ENCODE results near the gene DDX25. TPM values are rescaled to one million over a fixed set of nuclear protein-coding genes. Genes with fewer than 3 reads are reported as not detected.

The DDX25 gene
- total and polyA plus RNA-seq, 2 experiments from 2014 or later, result 0.80 to 0.87 TPM

DNA sequence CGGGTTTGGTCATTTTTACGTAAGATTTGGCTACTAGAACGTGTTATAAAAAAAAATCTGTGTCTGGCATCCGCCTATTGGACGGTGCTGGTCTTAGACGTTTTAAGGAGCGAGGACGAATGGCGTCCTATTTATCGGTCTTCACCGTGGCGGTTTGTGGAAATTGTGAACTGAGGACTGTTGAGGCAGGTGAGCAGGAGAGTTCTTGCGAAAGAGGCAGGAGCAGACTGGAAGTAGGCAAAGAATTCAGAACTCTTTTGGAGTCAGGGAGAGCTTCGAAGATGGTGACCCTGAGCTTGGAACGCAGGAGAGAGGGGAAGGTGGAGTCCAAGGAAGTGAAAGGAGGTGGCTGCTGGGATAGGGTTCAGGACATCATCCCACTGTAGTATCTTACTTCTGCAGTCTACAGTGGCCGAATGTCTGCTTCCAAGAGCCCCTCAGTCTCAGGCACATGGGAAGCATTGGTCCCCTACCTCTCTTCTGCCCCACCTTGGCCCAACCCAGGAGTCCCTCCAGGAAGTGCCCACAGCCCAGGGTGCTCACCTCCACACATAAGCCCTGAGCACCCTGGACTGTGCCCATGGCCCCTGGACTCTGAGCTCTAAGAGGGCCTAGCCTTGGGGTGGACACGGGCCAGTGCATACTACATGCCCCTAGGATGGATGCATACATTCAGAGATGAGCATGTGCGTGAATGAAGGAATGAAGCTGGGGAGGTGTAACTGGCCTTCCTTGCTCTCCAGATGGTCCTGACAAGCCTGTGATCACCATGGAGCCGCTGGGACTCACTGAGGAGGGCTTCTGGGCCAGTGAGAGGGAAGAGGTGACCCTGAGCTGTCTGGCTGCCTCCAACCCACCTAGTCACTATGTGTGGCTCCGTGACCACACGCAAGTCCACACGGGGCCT, 45.2 kb downstream of the DDX25 start:
- H3K79me2 ChIP-seq, result no peaks in the 10 kb centered on the region
- peaks cover 6% of the 10 kb centered on the region for H3K4me1 ChIP-seq (ENCODE audit: insufficient read depth)
- H3K27ac ChIP-seq, result no peak overlapping the region
- H4K20me1 ChIP-seq (ENCODE audit: insufficient read depth, poor library complexity, severe bottlenecking), result no peaks in the 10 kb centered on the region
- H3K27me3 ChIP-seq, result no peaks in the 10 kb centered on the region
- TF ChIP-seq EZH2 (IDR thresholded peaks at IDR 0.05; ENCODE audit: borderline replicate concordance) (no peak), EZH2phosphoT487 (IDR thresholded peaks at IDR 0.05; ENCODE audit: low read depth, severe bottlenecking, unreplicated experiment) (no peak)
- TF ChIP-seq, protein P1, sequence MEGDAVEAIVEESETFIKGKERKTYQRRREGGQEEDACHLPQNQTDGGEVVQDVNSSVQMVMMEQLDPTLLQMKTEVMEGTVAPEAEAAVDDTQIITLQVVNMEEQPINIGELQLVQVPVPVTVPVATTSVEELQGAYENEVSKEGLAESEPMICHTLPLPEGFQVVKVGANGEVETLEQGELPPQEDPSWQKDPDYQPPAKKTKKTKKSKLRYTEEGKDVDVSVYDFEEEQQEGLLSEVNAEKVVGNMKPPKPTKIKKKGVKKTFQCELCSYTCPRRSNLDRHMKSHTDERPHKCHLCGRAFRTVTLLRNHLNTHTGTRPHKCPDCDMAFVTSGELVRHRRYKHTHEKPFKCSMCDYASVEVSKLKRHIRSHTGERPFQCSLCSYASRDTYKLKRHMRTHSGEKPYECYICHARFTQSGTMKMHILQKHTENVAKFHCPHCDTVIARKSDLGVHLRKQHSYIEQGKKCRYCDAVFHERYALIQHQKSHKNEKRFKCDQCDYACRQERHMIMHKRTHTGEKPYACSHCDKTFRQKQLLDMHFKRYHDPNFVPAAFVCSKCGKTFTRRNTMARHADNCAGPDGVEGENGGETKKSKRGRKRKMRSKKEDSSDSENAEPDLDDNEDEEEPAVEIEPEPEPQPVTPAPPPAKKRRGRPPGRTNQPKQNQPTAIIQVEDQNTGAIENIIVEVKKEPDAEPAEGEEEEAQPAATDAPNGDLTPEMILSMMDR (IDR thresholded peaks at IDR 0.05; ENCODE audit: poor library complexity), result no peak
- no peak overlapping the region for H3K4me2 ChIP-seq
- no peaks in the 10 kb centered on the region for H3K9me3 ChIP-seq (ENCODE audit: low read depth)
- no peaks in the 10 kb centered on the region for H3K9me2 ChIP-seq (replicated peaks; ENCODE audit: insufficient read depth)
- WGBS (ENCODE audit: low lambda C conversion rate, missing lambda C conversion rate), result 96% methylated on average over 22 of the region's 22 CpGs
- H3K36me3 ChIP-seq (replicated peaks; ENCODE audit: insufficient read depth, low read depth), result no peaks in the 10 kb centered on the region
- no peak overlapping the region for H2AFZ ChIP-seq
- no peak overlapping the region for H3K4me3 ChIP-seq
- DNase-seq (ENCODE audit: low spot score), result no peak

DNA sequence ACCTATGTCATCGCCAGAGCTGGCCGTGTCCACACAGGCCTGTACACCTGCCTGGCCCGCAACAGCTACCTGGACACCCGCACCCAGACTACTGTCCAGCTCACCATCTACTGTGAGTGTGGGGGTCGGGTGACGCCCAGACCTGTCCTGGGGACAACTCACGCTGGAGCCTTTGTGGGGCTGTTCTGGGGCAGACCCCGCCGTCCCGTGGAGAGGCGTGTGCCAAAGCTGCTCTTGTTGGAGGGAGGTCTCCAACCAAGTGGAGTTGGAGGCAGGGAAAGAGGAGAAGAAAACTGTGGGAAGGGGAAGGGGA, 45.8 kb downstream of the DDX25 start:
- Histone ChIP-seq H3K4me1 (ENCODE audit: insufficient read depth) (peaks cover 6% of the 10 kb centered on the region), H3K4me2 (no peak overlapping the region), H3K9me2 (replicated peaks; ENCODE audit: insufficient read depth) (no peaks in the 10 kb centered on the region), H3K9me3 (ENCODE audit: low read depth) (no peaks in the 10 kb centered on the region), H2AFZ (no peak overlapping the region), H3K4me3 (no peak overlapping the region), H3K36me3 (replicated peaks; ENCODE audit: insufficient read depth, low read depth) (no peaks in the 10 kb centered on the region), H4K20me1 (ENCODE audit: insufficient read depth, poor library complexity, severe bottlenecking) (no peaks in the 10 kb centered on the region), H3K27me3 (no peaks in the 10 kb centered on the region), H3K27ac (no peak overlapping the region), H3K79me2 (no peaks in the 10 kb centered on the region)
- no peak for DNase-seq (ENCODE audit: low spot score)
- 95% methylated on average over 10 of the region's 11 CpGs for WGBS (ENCODE audit: low lambda C conversion rate, missing lambda C conversion rate)
- TF ChIP-seq, protein P1 (IDR thresholded peaks at IDR 0.05; ENCODE audit: poor library complexity), result no peak

DNA sequence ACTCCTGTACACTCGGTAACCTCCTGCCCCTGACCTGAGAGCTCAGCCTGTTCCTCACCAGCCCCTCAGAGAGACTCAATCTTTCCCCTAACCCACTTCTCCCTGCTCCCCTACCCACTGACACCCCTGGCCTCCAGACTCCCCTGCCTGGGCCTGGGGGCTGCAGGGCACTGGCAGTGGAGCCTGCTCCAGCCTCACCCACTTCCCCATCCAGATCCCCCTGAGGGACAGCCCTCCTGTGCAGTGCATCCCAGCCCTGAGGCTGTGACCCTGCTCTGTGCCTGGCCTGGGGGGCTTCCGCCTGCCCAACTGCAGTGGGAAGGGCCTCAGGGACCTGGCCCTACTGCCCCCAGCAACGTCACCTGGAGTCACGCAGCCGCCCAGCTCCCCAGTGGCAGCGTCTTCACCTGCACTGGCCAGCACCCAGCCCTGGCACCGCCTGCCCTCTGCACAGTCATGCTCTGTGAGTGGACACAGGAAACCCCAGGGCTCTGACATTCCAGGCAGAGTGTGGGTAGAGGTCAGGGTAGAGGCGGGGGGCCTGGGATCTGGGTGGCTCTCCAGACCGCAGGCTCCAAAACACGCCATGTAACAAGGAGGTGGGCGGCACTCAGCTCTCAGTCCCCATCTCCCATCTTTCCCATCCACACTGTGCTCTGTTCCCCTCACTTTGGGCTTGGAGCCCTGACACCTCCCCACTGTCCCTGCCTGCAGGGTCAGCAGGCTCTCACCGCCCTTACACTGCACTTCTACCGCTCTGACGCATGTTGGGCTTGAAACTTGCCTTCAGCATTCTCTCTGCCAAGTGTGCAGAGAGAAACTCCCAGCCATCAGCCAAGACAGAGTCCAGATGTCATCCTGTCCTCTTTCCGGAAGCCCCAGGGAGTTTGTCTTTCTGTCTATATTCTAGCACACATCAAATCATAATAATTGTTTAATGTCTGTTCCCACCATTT, 46.7 kb downstream of the DDX25 start:
- H3K4me3 ChIP-seq, result no peak overlapping the region
- H2AFZ ChIP-seq, result no peak overlapping the region
- TF ChIP-seq EZH2 (IDR thresholded peaks at IDR 0.05; ENCODE audit: borderline replicate concordance) (no peak), EZH2phosphoT487 (IDR thresholded peaks at IDR 0.05; ENCODE audit: low read depth, severe bottlenecking, unreplicated experiment) (no peak)
- H3K27ac ChIP-seq, result no peak overlapping the region
- H3K4me2 ChIP-seq, result no peak overlapping the region
- no peaks in the 10 kb centered on the region for H3K36me3 ChIP-seq (replicated peaks; ENCODE audit: insufficient read depth, low read depth)
- no peaks in the 10 kb centered on the region for H4K20me1 ChIP-seq (ENCODE audit: insufficient read depth, poor library complexity, severe bottlenecking)
- 87% methylated on average over 15 of the region's 15 CpGs for WGBS (ENCODE audit: low lambda C conversion rate, missing lambda C conversion rate)
- no peak for DNase-seq (ENCODE audit: low spot score)
- no peaks in the 10 kb centered on the region for H3K27me3 ChIP-seq
- H3K9me3 ChIP-seq (ENCODE audit: low read depth), result no peaks in the 10 kb centered on the region
- peaks cover 6% of the 10 kb centered on the region for H3K4me1 ChIP-seq (ENCODE audit: insufficient read depth)
- H3K9me2 ChIP-seq (replicated peaks; ENCODE audit: insufficient read depth), result no peaks in the 10 kb centered on the region
- no peaks in the 10 kb centered on the region for H3K79me2 ChIP-seq

DNA sequence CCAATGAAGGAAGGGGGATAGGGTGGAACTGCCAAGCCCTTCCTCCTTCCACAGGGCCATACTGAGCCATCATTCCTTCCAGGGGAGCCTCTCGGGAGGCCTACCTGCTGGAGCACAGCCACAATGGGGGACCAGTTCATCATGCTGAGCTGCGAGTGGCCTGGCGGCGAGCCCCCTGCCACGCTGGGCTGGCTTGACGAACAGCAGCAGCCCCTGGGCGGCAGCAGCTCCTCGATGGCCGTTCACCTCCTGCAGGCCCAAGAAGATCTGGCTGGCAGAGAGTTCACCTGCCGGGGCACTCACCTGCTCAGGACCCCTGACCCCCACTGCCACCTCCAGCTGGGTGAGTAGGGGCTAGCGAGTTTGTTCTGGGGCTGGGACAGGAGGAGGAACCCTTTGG, 47.4 kb downstream of the DDX25 start:
- Histone ChIP-seq H3K4me3 (no peak overlapping the region), H3K27ac (no peak overlapping the region), H3K79me2 (no peaks in the 10 kb centered on the region), H3K9me2 (replicated peaks; ENCODE audit: insufficient read depth) (no peaks in the 10 kb centered on the region), H3K4me2 (no peak overlapping the region), H3K9me3 (ENCODE audit: low read depth) (no peaks in the 10 kb centered on the region), H3K27me3 (no peaks in the 10 kb centered on the region), H3K4me1 (ENCODE audit: insufficient read depth) (peaks cover 6% of the 10 kb centered on the region), H2AFZ (no peak overlapping the region), H4K20me1 (ENCODE audit: insufficient read depth, poor library complexity, severe bottlenecking) (no peaks in the 10 kb centered on the region), H3K36me3 (replicated peaks; ENCODE audit: insufficient read depth, low read depth) (no peaks in the 10 kb centered on the region)
- TF ChIP-seq, protein P1 (IDR thresholded peaks at IDR 0.05; ENCODE audit: poor library complexity), result no peak
- TF ChIP-seq EZH2 (IDR thresholded peaks at IDR 0.05; ENCODE audit: borderline replicate concordance), result no peak
- DNase-seq (ENCODE audit: low spot score), result no peak
- WGBS (ENCODE audit: low lambda C conversion rate, missing lambda C conversion rate), result 71% methylated on average over 11 of the region's 11 CpGs

All from hepatocyte (in vitro differentiated cells).